ENCODE data around the gene DYNLRB1. TPM values are rescaled to one million over a fixed set of nuclear protein-coding genes. Genes with fewer than 3 reads are reported as not detected.

The DYNLRB1 gene
- total and polyA plus RNA-seq, 9 of the 15 experiments (the other 6 are each of a cell fraction or from before 2014, with no cell fraction given), result 48.7 to 358 (median 121) TPM

DNA sequence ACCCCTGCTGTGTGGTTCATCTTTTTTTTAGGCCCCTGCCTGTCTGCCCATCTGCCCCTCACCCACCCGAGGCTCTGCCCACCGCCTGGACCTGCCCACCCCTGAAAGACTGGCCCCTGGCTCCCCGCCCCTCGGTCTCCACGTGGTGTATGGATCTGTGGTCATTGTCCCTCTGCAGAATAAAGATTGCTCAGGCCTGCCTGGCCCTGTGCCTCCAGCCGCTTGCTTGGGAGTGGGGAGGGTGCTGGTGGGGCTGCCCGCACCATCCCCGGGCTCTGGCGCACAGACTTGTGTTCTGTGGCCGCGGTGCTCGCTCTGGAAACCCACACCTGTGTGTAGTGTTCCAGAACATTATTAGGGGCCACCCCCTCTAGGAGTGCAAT, 43.9 kb downstream of the DYNLRB1 start:
- no peaks in the 10 kb centered on the region for H3K79me2 ChIP-seq (ENCODE audit: control insufficient read depth, insufficient read depth, low read length)
- peaks cover 11% of the 10 kb centered on the region; the same call in 1 of the 3 replicates for H3K36me3 ChIP-seq (ENCODE audit: control insufficient read depth, insufficient read depth, low read length)
- 86% methylated on average over 9 of the region's 12 CpGs for WGBS (ENCODE audit: insufficient coverage, low coverage, missing lambda C conversion rate)
- ChIA-PET CTCF (ENCODE audit: low intra/inter-chr PET ratio) (no interaction called here), POLR2A (no interaction called here)
- intact Hi-C loops (cut with micrococcal nuclease) (no loop called here), in situ Hi-C loops (cut with MboI) (no loop called here)
- no peak overlapping the region for H3K4me2 ChIP-seq (ENCODE audit: insufficient read depth, low read length)
- BruUV-seq (replicated peaks), result no TSS peak
- H3K9ac ChIP-seq (ENCODE audit: insufficient read depth in 1 of 2, low read depth in 2 of 2, low read length in 2 of 2), result no peak overlapping the region
- peaks cover 0 to 19% of the 10 kb centered on the region in 2 experiments; a peak in 2 of 5 replicates for H3K4me1 ChIP-seq (replicated peaks in 1 of 2; ENCODE audit: control insufficient read depth in 2 of 2, insufficient read depth in 2 of 2, low read length in 2 of 2)
- H2AFZ ChIP-seq (ENCODE audit: low read depth, low read length), result no peak overlapping the region
- H3K9me3 ChIP-seq (replicated peaks; ENCODE audit: control insufficient read depth, insufficient read depth, low read depth, low read length), result no peaks in the 10 kb centered on the region
- no peaks in the 10 kb centered on the region for H3K27me3 ChIP-seq (ENCODE audit: control insufficient read depth in 2 of 2, insufficient read depth in 2 of 2, low read length in 2 of 2)
- ATAC-seq (no peak), DNase-seq (ENCODE audit: extremely low read depth in 1 of 4, low spot score in 3 of 4) (no peak), FAIRE-seq (no peak)
- no peak overlapping the region for H3K27ac ChIP-seq (ENCODE audit: extremely low read depth, low read depth, low read length)
- no peak for TF ChIP-seq NRF1 (conservative IDR thresholded peaks at IDR 0.05 in 1 of 2, IDR thresholded peaks at IDR 0.05 in 1 of 2)
- TF ChIP-seq ZKSCAN8 (CRISPR knock-in tag; IDR thresholded peaks at IDR 0.05), result no peak
- H3K9me1 ChIP-seq (ENCODE audit: control insufficient read depth, insufficient read depth, low read length), result no peaks in the 10 kb centered on the region
- no peak overlapping the region for H3K4me3 ChIP-seq
- no peaks in the 10 kb centered on the region for H4K20me1 ChIP-seq (replicated peaks; ENCODE audit: control insufficient read depth, insufficient read depth, low read length)

DNA sequence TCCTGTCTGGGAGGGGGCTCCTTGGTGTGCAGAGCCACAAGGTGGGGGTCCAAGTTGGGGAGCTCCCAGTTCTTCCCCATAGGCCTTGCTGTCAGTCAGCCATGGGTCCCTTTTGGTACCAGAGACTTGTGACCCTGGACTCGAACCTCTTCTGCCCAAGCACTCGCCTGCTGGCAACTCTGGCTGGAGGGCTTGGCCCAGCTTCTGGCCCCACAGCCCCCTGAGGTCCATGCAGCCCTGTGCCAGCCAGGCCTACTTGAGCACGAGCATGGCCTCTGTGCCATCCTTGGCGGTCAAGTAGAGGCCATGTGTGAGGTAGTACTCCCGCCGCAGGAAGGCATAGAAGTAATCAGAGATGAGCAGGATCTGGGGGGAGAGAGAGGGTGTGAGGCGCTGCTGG, 44.4 kb downstream of the DYNLRB1 start:
- POLR2A ChIA-PET, result no interaction called here
- no peaks in the 10 kb centered on the region for H4K20me1 ChIP-seq (replicated peaks; ENCODE audit: control insufficient read depth, insufficient read depth, low read length)
- ATAC-seq (no peak), DNase-seq (ENCODE audit: extremely low read depth in 1 of 4, low spot score in 3 of 4) (no peak), FAIRE-seq (no peak)
- WGBS (ENCODE audit: insufficient coverage, low coverage, missing lambda C conversion rate), result 95% methylated on average over 7 of the region's 7 CpGs
- H3K9ac ChIP-seq (ENCODE audit: insufficient read depth in 1 of 2, low read depth in 2 of 2, low read length in 2 of 2), result no peak overlapping the region; a peak in 1 of 4 replicates
- intact Hi-C loops (cut with micrococcal nuclease), result no loop called here
- CTCF ChIA-PET (ENCODE audit: low intra/inter-chr PET ratio), result no interaction called here
- TF ChIP-seq, protein P1, sequence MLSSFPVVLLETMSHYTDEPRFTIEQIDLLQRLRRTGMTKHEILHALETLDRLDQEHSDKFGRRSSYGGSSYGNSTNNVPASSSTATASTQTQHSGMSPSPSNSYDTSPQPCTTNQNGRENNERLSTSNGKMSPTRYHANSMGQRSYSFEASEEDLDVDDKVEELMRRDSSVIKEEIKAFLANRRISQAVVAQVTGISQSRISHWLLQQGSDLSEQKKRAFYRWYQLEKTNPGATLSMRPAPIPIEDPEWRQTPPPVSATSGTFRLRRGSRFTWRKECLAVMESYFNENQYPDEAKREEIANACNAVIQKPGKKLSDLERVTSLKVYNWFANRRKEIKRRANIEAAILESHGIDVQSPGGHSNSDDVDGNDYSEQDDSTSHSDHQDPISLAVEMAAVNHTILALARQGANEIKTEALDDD (IDR thresholded peaks at IDR 0.05), result no peak
- TF ChIP-seq TAF15 (IDR thresholded peaks at IDR 0.05; ENCODE audit: low read depth, low read length) (no peak), TFAM (CRISPR knock-in tag; conservative IDR thresholded peaks at IDR 0.05) (no peak), PHB (CRISPR knock-in tag; IDR thresholded peaks at IDR 0.05) (no peak), RAD21 (CRISPR knock-in tag; conservative IDR thresholded peaks at IDR 0.05 in 1 of 2, IDR thresholded peaks at IDR 0.05 in 1 of 2) (no peak), SIN3B (IDR thresholded peaks at IDR 0.05; ENCODE audit: low read depth) (no peak)
- TF ChIP-seq, protein P2, sequence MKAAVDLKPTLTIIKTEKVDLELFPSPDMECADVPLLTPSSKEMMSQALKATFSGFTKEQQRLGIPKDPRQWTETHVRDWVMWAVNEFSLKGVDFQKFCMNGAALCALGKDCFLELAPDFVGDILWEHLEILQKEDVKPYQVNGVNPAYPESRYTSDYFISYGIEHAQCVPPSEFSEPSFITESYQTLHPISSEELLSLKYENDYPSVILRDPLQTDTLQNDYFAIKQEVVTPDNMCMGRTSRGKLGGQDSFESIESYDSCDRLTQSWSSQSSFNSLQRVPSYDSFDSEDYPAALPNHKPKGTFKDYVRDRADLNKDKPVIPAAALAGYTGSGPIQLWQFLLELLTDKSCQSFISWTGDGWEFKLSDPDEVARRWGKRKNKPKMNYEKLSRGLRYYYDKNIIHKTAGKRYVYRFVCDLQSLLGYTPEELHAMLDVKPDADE (conservative IDR thresholded peaks at IDR 0.05; ENCODE audit: control insufficient read depth, low read depth, low read length), result no peak
- no peaks in the 10 kb centered on the region for H3K27me3 ChIP-seq (ENCODE audit: control insufficient read depth in 2 of 2, insufficient read depth in 2 of 2, low read length in 2 of 2)
- no peaks in the 10 kb centered on the region for H3K9me3 ChIP-seq (replicated peaks; ENCODE audit: control insufficient read depth, insufficient read depth, low read depth, low read length)
- peaks cover 11% of the 10 kb centered on the region; the same call in 1 of the 3 replicates for H3K36me3 ChIP-seq (ENCODE audit: control insufficient read depth, insufficient read depth, low read length)
- H3K4me3 ChIP-seq, result no peak overlapping the region
- no peak overlapping the region for H3K27ac ChIP-seq (ENCODE audit: extremely low read depth, low read depth, low read length)
- H3K4me1 ChIP-seq (replicated peaks in 1 of 2; ENCODE audit: control insufficient read depth in 2 of 2, insufficient read depth in 2 of 2, low read length in 2 of 2), result peaks cover 0 to 19% of the 10 kb centered on the region in 2 experiments; a peak in 2 of 5 replicates
- H3K79me2 ChIP-seq (ENCODE audit: control insufficient read depth, insufficient read depth, low read length), result no peaks in the 10 kb centered on the region
- H3K4me2 ChIP-seq (ENCODE audit: insufficient read depth, low read length), result no peak overlapping the region
- no peaks in the 10 kb centered on the region for H3K9me1 ChIP-seq (ENCODE audit: control insufficient read depth, insufficient read depth, low read length)
- no peak overlapping the region for H2AFZ ChIP-seq (ENCODE audit: low read depth, low read length)
- in situ Hi-C loops (cut with MboI), result no loop called here
- no TSS peak for BruUV-seq (replicated peaks)

Data from K562 (cell line).